GM12874 (cell line): ENCODE data around the gene AGBL4.

Experiments
- TF ChIP-seq, protein P1 (sequence below): IDR thresholded peaks from 2 replicates; pipeline ENCODE4 v1.5.1; 2011; ENCODE audit warnings: low read depth, mild to moderate bottlenecking, control low read depth, low read length, moderate library complexity; ENCODE audit not compliant: insufficient read depth

Gene AGBL4

DNA sequence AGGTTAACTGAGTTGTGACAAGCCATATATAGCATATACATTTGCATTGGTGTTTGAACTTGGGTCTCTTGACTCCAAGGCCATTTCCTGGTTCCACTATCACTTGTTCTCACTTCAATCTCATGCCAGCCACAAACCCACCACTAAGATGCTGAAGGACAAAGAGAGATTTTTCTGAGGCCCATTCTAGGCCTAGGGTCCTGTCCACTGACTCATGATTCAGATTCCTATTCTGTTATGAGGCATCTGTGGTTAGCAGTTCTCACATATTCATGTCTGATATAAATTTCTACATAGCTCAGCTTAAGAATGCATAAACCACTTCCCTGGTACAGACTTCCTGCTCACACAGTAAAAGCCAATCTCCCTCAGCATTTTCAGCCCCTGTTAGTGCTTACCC lies 921.0 kb downstream of the AGBL4 start:
- TF ChIP-seq, protein P1, sequence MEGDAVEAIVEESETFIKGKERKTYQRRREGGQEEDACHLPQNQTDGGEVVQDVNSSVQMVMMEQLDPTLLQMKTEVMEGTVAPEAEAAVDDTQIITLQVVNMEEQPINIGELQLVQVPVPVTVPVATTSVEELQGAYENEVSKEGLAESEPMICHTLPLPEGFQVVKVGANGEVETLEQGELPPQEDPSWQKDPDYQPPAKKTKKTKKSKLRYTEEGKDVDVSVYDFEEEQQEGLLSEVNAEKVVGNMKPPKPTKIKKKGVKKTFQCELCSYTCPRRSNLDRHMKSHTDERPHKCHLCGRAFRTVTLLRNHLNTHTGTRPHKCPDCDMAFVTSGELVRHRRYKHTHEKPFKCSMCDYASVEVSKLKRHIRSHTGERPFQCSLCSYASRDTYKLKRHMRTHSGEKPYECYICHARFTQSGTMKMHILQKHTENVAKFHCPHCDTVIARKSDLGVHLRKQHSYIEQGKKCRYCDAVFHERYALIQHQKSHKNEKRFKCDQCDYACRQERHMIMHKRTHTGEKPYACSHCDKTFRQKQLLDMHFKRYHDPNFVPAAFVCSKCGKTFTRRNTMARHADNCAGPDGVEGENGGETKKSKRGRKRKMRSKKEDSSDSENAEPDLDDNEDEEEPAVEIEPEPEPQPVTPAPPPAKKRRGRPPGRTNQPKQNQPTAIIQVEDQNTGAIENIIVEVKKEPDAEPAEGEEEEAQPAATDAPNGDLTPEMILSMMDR, result no peak

GRCh38 chr1:49098866-49099265 lies 924.9 kb downstream of the AGBL4 start:
- TF ChIP-seq, protein P1, result no peak

- TF ChIP-seq, protein P1, result no peak
Measured at GRCh38 chr1:49086327-49086726, 937.4 kb downstream of the AGBL4 start.

DNA sequence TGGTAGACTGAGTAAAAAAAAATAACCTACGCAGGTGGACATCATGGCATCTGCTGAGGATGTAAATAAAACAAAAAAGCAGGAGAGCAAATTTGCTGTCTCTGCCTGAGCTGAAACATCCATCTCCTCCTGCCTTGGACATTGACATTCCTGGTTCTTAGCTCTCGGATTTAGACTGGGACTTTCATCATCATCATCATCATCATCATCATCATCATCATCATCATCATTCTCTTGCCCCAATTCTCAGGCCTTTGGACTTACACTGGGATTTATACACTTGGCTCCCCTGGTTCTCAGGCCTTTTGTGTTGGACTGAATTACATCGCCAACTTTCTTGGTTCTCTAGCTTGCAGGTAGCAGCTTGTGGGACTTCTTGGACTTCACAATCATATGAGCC lies 938.7 kb downstream of the AGBL4 start:
- TF ChIP-seq, protein P1, result no peak

GRCh38 chr1:49060766-49061165 lies 963.0 kb downstream of the AGBL4 start:
- TF ChIP-seq, protein P1, result no peak

DNA sequence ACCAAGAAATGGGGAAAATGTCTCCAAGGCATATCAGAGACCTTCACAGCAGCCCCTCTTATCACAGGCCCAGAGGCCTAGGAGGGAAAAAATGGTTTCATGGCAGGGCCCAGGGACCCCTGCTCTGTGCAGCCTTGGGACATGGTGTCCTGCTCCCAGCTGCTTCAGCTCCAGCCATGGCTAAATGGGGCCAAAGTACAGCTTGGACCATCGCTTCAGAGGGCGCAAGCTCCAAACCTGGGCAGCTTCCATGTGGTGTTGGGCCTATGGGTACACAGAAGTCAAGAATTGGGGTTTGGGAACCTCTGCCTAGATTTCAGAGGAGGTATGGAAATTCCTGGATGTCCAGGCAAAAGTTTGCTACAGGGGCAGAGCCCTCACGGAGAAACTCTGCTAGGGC lies 964.7 kb downstream of the AGBL4 start:
- TF ChIP-seq, protein P1, result no peak

GRCh38 chr1:49052102-49052501 lies 971.7 kb downstream of the AGBL4 start:
- TF ChIP-seq, protein P1, result no peak

DNA sequence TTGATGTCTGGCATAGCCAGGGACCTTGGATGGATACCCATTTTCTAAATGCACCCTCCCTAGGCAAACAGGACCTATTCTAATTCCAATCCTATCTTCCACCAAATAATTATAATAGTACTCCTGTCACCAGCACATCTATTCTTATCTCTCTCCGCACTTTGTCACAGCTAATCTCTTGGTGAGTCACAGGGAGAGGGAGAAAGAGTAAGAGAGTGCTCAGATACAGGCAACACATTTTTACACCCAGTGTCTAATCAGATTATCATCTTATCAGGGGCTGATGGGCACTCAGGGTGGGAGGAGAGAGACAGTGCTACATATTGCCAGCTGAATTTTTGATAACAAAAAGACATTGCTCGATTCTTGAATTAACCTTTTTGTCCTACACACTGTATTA lies 972.1 kb downstream of the AGBL4 start:
- TF ChIP-seq, protein P1, result no peak
